GM12874 (cell line): ENCODE results near the gene ABCD4.

ENCODE experiments used
- CTCF ChIP-seq: IDR thresholded peaks from 2 replicates; pipeline ENCODE4 v1.5.1; 2011; ENCODE audit warnings: low read depth, mild to moderate bottlenecking, control low read depth, low read length, moderate library complexity; ENCODE audit not compliant: insufficient read depth

Gene ABCD4

DNA sequence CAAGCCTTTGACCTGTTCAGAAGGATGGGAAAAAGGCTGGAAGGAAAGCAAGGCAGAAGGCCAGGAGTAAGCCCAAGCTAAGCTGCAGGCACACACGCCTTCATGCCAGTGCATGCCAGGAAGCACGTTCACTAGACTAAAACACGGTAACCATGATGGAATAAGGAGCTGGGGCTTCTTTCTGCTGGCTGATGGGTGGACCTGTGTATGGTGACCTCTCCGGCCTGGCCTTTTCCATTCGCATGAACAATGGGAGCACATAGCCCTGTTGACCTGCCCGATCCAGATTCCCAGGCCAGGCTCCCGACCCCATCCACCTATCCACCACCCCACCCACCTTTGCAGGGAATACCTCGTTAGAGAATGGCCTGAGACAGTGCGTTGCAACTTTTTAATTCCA is 40.7 kb downstream of the ABCD4 start:
- TF ChIP-seq CTCF: no peak

DNA sequence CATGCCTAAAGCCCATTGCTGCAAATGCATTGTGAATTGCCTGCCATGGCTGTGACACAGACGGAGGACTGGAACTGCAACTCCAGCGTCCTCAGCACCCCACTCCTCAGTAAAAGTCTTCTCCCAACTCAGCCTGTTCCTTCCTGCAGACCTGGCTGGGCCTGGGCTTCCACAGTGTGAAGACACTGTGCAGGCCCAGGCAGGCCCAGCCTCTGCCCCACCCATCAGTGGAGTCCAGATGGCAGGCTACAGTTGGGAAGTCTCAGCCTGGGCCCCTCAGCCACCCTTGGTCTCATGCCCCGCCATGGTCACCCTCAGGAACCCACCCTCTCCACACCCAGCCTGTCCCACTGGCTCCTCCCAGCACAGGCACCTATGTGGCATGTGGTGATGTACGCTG is 41.4 kb downstream of the ABCD4 start:
- no peak for TF ChIP-seq CTCF

- TF ChIP-seq CTCF: no peak
These were observed 42.1 kb downstream of the ABCD4 start for GRCh38 chr14:74260525-74261233.

- no peak for TF ChIP-seq CTCF
These were observed 43.2 kb downstream of the ABCD4 start for GRCh38 chr14:74259513-74259912.

- TF ChIP-seq CTCF: no peak
These were observed 44.0 kb downstream of the ABCD4 start for GRCh38 chr14:74258764-74259035.

DNA sequence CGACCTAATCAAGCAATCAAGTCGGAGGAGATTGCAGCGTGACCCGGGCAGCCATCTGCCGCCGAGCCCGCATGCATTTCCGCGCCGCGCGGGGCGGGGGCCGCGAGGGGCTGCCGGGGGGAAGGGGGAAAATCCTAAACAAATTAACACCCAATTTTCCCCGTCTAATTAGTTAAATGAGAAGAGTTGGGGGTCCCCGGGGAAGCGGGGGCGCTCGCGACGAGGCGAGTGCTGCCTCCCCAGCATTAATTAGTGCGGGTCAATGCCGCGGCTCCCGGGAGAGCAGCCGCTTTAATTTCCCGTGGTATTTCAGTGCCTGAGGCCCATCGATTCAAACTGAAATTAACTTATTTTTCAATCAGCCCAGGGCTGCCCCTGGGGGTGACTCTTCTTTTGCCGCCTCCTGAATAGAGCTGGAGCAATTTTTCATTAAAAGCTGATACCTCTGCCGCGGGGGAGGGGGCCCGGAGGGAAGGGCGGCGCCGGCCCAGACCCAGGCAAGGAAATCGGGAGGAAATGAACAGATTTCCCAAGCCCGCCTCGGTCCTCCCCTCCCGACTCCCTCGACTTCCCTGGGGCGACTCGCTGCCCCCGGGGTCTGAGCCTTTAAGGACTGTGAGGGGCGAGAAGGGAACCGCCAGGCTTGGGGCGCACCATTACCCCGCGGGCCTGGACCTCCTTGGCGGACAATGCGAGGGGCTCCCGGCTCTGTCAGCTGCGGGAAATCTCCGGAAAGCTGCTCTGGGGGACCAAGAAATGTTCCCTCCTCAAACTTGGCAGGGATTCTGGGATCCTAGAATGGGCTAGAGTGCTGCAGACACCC is 44.6 kb downstream of the ABCD4 start:
- TF ChIP-seq CTCF: no peak

DNA sequence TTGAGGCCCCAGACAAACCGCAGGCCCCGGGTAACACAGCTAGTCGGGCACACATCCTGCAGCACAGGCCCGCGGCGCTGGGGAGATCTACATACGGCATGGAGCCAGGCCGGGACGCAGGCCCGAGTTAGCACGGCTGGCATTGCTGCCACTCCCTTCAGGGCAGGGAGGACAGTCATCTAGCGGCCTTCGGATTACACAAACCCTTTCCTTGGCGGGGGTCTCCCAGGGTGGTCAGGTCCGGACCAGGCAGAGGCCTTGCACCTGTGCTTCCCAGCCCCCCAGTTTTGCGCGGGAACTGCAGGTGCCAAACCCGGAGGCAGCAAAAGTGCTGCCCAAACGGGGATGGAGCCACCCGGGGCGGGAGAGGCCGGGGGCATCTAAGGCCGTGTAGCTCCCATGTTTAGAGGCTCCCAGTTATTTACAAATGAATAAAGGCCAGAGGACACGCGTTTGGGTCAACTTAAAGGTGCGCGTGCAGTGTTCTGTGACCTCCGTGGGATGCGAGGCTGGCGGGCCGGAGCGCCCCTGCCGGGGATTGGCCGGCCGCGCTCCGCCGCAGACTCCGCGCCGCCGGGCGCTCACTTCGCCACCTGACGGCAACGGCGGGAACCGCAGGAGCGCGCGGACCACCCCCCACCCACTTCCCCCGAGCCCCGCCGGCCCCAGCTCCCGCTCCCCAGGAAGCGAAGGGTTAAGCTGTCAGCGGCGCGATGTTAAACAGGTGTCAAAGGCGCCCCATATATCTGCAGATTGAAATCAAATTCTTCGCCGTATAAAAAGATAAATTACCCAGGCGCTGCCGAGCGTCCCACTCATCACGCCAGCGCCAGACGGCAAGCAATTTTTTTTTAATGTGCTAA is 45.4 kb downstream of the ABCD4 start:
- peak; percentile 95 for TF ChIP-seq CTCF
